HG02763 (cell line): ENCODE results near the gene DMD.
A peak's percentile ranks its signal among the peaks of the same experiment; 100 is the strongest.
"Not testable (repeated sequence)": the region's sequence is repeated elsewhere in the genome, so short reads cannot be mapped to it uniquely, and the experiment has no call there.

Experiments
- ATAC-seq: cut with Tn5 transposase; IDR thresholded peaks from one replicate; pipeline ENCODE4 v1.9.1; 2021; ENCODE audit warnings: mild to moderate bottlenecking, moderate library complexity; ENCODE audit not compliant: unreplicated experiment

Gene DMD

DNA sequence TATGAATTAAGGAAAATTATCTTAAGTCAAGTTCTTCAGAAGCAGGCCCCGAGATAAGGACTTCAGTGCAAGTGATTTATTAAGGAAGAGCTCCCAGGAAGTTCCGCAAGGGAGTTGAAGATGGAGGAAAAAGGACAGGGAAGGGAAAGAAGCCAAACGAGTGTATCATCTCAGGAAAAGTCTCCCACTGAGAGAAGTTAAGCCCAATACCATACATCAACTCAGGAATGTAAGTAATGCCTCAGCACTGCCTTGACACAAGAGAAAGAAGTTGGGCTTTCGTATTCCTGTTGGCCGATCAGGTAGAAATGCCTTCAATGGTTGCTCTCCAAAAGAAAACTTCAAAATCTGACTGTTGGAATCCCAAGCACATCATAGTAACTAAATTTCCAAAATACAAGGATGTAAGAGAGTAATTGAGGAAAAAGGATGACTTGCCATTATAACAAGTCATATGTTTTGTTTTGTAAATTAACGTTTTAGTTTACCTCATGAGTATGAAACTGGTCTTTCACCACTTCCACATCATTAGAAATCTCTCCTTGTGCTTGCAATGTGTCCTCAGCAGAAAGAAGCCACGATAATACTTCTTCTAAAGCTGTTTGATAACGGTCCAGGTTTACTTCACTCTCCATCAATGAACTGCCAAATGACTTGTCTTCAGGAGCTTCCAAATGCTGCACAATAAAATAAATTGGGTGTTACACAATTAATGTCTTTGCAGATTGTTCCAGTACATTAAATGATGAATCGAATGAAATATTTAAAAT, 566.7 kb downstream of the DMD start:
- no peak for ATAC-seq

DNA sequence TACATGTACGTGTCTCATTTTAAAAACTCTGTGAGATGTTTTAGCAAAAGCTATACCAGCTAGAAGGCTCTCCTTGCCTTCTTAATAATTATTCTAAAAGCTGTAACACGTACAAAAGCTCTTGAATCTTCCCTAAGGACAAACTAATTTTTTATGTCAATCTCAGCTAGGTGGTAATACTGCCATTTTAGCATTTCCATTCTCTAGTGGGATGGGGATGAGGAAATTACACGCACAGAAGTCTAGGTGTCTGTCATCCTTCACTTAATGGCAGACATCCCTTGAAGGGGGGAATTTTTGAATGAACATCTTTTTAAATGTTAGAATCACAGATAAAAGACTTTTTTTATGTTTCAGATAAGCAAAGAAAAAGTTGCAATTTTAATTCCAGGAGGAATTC, 569.1 kb downstream of the DMD start:
- ATAC-seq = no peak

GRCh38 chrX:32618154-32618553, 593.2 kb downstream of the DMD start:
- ATAC-seq = no peak

- no peak for ATAC-seq
These were observed 596.6 kb downstream of the DMD start for GRCh38 chrX:32614707-32615106.

GRCh38 chrX:32599156-32599555, 612.2 kb downstream of the DMD start:
- ATAC-seq = no peak

GRCh38 chrX:32598707-32599106, 612.6 kb downstream of the DMD start:
- no peak for ATAC-seq

GRCh38 chrX:32597777-32598176, 613.6 kb downstream of the DMD start:
- no peak for ATAC-seq

- no peak for ATAC-seq
These were observed 618.6 kb downstream of the DMD start for GRCh38 chrX:32592786-32593185.

DNA sequence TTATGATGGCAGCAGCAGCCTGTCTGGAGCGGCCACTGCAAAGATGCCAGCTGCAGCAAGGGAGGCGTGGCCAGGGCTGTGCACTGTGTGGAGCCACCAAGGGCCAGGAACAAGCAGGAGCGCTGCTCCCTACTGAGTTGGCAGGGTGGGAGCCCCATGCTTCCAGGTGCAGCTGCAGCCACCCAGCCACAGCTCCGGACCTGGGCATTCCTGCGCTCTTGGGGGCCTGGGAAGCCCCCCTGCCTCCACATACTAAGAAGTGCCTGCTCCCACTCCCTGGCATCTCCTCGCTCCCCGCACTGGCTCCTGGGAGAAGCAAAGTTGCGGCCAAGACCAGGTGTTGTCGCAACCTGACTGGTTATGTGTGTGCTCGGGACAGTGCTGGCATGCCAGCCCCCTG, 619.8 kb downstream of the DMD start:
- ATAC-seq = no peak

- ATAC-seq = no peak
These were observed 628.6 kb downstream of the DMD start for GRCh38 chrX:32582729-32583128.

DNA sequence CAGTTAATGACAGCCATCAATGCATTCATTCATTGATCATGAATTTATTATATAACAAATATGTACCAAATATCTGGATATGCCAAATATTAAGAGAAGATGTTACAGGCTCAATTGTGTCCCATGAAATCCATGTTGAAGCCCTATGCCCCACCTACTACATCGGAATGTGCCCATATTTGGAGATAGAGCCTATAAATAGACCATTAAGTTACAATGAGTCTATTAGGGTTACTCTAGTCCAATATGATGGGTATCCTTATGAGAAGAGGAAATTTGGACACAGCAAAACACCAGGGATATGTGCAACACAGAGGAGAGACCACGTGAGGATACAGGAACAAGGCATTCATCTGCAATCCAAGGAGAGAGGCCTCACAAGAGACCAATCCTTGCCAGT, 634.5 kb downstream of the DMD start:
- ATAC-seq = no peak

GRCh38 chrX:32572644-32573043, 638.7 kb downstream of the DMD start:
- ATAC-seq = no peak

DNA sequence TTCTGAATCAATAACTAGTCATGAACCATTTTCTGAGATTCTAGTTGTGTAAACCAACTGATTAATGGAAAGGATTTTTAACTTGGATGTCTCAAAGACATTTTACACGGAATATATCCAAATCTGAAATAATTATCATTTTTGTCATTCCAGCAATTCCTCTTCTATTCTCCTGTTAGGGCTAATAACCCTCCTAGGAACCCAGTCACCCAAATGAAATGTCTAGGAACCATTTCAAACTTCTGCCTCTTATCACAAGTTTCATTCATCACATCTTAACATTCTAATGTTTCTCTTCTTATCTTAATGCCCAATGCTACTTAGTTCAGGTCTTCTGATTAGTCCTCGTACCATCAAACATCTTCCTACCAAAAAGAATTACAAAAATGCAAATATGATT, 639.8 kb downstream of the DMD start:
- no peak for ATAC-seq

DNA sequence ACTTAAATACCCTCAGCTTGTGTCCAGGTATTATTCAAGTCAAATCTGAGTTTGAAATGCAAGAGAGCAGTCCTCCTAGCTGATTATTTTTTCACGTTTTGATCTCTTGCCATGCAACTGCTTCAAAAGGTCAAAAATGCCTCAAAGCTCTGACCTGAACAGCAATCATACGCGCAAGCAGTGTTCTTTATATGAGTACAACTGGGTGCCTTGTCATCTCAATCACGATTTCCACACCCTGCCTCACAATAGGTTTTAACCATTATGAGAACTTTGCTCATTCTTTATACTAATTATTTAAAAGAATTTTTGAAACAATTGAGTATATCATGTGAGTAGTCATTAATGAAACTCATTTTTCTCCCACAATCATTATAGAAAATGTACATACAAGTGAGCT, 649.1 kb downstream of the DMD start:
- ATAC-seq = no peak

DNA sequence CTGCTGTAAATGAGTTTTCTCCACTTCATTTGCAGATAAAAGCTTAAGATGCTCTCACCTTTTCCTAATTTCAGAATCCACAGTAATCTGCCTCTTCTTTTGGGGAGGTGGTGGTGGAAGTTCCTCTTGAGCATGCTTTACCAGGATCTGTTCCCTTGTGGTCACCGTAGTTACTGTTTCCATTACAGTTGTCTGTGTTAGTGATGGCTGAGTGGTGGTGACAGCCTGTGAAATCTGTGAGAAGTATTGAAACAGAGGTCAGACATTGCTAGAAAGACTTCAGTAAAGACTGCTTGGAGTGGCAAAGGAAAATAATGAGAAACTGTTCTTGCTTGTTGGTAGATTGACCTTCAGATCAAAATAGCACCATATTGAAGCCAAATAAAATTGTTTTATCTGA, 666.2 kb downstream of the DMD start:
- ATAC-seq = no peak

- ATAC-seq = no peak
These were observed 672.8 kb downstream of the DMD start for GRCh38 chrX:32538554-32538953.

DNA sequence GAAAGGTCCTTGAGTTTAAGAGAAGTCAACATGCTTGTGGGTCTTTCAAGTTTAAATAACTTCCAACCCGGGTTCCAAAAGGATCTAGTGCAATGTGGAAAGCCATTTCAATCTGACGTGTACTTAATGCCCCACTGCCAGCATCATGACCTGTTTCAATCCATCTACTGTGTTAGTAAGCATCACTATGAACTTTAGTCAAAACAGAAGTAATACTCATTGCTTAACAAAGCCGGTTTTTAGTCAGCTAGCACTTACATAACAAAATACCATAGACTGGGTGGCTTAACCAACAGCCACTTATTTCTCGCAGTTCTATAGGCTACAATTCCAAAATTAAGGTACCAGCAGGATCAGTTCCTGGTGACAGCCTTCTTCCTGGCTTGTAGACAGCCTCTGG, 677.5 kb downstream of the DMD start:
- peak; percentile 66 for ATAC-seq

DNA sequence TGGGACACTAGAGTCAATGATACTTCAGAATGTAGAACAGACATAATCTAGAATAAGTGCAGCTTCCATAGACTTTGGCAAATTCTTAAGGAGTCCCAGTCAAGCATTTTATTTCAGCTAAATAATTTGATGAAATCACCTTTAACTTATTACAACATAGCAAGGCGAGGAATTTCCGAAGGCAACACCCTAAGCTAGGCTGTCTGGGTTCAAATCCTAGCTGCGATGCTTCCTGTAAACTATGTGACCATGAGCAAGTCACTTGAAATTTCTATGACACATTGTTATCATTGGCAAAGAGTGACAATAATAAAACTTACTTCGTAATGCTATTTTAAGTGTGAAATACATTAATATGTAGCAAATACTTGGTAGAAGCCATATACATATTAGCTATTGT, 679.1 kb downstream of the DMD start:
- ATAC-seq = no peak

GRCh38 chrX:32530802-32531403, 680.4 kb downstream of the DMD start:
- ATAC-seq = no peak

DNA sequence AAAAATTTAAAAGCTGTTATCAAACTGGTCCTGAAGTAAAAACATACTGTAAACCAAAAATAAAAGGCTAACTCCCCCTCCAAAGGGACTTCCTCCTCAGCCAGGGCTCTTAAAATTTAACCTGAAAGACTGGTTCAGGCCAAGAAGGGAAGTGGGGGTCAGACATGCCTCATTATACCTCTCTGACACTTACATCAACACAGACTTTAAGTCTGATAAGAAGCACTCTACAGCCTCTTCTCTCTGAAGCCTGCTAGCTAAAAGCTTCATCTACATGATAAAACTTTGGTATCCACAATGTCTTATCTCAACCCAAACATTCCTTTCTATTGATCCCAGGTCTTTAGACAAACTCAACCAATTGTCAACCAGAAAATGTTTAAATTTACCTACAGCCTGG, 682.9 kb downstream of the DMD start:
- not testable (repeated sequence) for ATAC-seq

DNA sequence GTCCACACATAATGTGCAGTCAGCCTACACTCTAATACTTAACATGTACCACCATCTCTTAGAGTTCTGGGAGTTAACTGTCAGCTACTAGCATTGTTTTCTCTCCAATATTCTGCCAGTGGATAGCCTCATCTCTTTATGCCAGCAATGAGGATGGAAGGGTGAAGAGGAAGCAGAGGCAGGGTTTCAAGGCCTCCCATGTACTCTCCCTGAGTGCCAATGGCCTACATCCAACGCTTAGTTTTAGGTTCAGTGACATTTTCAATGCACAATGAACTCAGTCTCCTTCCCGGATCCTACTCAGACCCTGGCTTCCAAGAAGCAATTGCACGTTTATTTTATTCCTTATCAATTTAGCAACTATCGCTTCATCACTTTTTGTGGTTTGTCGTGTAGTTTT, 686.1 kb downstream of the DMD start:
- ATAC-seq = no peak

DNA sequence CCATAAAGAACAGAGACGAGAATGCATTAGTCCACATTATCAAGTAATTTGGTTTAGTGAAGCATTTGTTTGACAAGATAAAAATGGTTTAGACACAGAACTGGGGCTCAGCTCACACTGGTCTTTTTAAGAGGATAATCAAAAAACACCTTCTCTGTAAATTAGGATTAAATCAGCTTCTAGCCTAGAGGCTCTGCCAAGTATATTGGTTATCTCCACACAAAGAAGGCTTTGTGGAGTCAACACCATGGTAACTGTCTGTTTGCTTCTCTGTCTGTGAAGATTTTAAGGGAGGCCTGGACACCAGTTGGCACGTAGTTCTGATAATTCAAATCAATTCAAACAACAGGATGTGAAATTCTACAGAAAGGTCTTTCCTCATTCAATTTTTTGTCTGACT, 687.0 kb downstream of the DMD start:
- ATAC-seq = no peak

DNA sequence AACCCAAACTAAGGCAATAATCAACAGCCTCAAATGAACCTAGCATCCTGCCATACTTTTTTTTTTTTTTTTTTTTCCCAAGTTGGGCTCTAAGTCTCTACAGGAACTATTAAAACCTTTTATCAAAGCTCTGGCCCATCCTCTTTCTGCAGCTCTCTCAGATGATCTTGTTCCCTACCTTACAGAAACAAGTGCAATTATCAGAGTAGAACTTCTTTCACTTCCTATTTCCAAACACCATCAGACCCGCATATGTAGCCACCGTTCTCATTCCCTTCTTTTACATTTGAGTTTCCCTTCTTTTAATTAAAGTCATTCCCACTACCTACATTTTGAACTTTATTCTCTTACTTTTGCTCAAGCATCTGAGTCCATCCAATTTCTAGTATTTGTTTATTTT, 690.6 kb downstream of the DMD start:
- no peak for ATAC-seq
